GM06990 (cell line): ENCODE data around the gene PTPRO.

Experiments
- DNase-seq: peaks from one replicate; pipeline ENCODE4 v3.0.0-alpha.2; 2011; ENCODE audit not compliant: insufficient read length; ENCODE audit errors: extremely low read depth
- H3K27me3 ChIP-seq: replicated peaks from 2 replicates; pipeline ENCODE4 v1.6.0; 2011; ENCODE audit warnings: low read length; ENCODE audit not compliant: control insufficient read depth, insufficient read depth
- H3K36me3 ChIP-seq: 2 replicates; pipeline ENCODE4 v1.5.1; 2011; ENCODE audit warnings: low read length; ENCODE audit not compliant: control insufficient read depth, insufficient read depth
- H3K4me3 ChIP-seq: replicated peaks from 2 replicates; pipeline ENCODE4 v1.5.1; 2011; ENCODE audit warnings: low read depth, mild to moderate bottlenecking, control low read depth, low read length
- TF ChIP-seq, protein P1 (sequence below): IDR thresholded peaks from 2 replicates; pipeline ENCODE4 v1.5.1; 2011; ENCODE audit warnings: low read length, control low read depth, mild to moderate bottlenecking, inconsistent platforms; ENCODE audit not compliant: insufficient read depth, poor library complexity, severe bottlenecking

PTPRO gene

DNA sequence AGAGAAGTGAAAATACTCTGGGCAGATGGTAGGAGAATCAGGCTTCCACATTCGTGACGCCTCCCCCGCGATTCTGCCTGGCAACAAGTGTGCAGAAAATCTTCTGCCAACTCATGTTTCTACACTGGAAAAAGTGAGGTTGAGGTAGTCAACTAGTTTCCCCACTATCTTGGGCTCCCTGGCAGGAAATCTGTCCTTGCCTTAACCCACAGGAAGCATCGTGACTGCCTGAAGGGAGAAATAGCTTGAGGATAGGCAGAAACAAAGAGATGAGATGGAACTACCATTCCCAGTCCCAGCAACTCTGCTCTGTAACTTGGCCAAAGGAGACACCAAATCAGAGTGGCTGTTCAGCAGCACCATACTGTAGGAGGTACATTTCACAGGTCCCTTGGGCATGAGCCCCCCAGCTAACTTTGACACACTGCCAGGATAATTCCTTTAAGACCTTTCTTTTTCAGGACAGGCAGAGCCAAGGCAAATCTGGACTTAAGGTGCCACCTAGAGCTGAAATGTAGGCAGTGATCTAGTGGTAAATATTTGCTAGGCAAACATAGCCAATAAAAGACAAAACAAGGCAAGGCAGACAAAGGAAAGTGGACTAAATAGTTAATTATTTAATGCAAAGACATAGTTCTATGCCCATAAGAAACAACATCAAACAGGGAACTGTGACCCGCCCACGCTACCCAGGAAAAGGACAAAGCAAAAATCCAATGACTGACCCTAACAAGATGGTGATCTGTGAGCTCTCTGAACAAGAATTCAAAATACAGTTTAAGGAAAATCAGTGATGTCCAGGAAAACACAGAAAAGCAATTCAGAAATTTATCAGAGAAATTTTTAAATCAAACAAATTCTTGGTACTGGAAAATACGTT, 205.1 kb downstream of the PTPRO start:
- no peaks in the 10 kb centered on the region for H3K36me3 ChIP-seq
- no peaks in the 10 kb centered on the region for H3K27me3 ChIP-seq
- no peak for DNase-seq
- TF ChIP-seq, protein P1, sequence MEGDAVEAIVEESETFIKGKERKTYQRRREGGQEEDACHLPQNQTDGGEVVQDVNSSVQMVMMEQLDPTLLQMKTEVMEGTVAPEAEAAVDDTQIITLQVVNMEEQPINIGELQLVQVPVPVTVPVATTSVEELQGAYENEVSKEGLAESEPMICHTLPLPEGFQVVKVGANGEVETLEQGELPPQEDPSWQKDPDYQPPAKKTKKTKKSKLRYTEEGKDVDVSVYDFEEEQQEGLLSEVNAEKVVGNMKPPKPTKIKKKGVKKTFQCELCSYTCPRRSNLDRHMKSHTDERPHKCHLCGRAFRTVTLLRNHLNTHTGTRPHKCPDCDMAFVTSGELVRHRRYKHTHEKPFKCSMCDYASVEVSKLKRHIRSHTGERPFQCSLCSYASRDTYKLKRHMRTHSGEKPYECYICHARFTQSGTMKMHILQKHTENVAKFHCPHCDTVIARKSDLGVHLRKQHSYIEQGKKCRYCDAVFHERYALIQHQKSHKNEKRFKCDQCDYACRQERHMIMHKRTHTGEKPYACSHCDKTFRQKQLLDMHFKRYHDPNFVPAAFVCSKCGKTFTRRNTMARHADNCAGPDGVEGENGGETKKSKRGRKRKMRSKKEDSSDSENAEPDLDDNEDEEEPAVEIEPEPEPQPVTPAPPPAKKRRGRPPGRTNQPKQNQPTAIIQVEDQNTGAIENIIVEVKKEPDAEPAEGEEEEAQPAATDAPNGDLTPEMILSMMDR: no peak
- H3K4me3 ChIP-seq: no peak overlapping the region

DNA sequence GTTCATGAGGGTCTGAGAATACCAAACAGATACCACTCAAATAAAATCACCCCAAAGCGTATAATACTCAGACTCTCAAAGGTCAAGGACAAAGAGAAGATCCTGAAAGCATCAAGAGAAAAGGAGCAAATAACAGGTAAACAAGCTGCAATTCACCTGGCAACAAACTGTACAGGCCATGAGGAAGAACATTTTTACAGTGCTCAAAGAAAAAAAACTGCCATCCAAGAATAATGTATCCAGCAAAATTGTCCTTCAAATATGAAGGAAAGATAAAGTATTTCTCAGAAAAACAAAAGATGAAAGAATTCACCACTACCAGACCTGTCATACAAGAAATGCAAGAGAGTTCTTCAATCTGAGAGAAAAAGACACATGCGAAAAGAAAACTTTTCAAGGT, 206.4 kb downstream of the PTPRO start:
- TF ChIP-seq, protein P1: no peak
- DNase-seq: no peak
- no peaks in the 10 kb centered on the region for H3K27me3 ChIP-seq
- no peaks in the 10 kb centered on the region for H3K36me3 ChIP-seq
- H3K4me3 ChIP-seq: no peak overlapping the region

DNA sequence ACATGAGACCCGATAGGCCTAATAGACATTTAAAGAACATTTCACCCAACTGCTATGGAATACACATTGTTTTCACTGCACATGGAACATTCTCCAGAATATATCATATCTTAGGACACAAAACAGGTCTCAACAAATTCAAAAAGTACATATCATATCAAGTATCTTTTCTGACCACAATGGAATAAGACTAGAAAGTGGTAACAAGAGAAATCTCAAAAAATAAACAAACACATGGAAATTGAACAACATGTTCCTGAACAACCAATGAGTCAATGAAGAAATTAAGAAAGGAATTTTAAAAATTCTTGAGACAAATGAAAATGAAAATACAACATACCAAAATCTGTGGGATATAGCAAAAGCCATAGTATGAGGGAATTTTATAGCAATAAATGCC, 208.1 kb downstream of the PTPRO start:
- Histone ChIP-seq H3K4me3 (no peak overlapping the region), H3K36me3 (no peaks in the 10 kb centered on the region), H3K27me3 (no peaks in the 10 kb centered on the region)
- no peak for DNase-seq
- TF ChIP-seq, protein P1: no peak

DNA sequence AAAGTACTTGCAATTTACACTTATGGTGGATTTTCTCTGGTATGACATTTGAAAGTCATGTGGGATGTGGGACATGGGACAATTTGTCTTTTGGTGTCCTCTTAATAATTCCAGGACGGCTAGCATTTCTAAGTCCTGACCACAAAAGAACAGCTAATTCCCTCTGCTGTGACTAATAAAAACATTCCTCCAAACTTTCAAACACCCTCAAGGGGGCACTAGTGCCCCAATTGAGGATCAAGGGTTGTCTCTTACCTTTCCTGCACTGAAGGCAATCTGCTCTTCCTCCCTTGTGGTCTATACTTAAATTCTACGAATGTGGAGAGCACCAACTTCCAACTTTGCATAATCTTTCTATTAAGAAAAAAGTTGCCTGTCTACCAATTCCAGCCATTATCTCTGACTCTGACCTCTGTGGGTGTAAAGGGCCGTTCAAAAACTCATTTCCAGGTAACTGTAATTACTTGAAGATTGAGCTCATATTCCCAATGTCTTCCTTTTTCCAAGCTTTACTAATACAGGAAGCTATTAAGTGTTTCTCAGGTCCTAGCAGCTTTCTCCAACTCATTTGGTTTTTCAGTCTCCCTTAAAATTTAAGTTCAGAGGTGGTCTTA, 210.2 kb downstream of the PTPRO start:
- no peak for DNase-seq
- Histone ChIP-seq H3K4me3 (no peak overlapping the region), H3K36me3 (no peaks in the 10 kb centered on the region), H3K27me3 (no peaks in the 10 kb centered on the region; the same call in 1 of the 2 replicates)
- TF ChIP-seq, protein P1: peak; percentile 64

DNA sequence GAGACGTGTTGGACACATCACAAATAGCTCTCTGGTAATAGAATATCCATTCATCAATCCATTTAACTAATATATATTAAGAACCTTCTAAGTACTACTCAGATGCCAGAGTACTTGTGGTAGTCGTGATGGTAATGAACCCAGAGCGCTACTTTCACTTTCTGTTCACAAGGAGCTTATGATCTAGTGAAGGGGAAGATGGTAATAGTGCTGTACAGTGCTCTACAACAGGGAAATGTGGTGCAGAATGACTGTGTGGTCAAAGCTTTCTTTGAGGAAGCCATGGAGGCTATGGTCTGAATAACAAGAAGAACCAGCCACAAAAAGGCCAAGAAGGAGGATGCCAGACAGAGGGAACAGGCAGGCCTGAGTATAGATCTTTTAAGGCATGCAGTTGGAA, 212.0 kb downstream of the PTPRO start:
- Histone ChIP-seq H3K27me3 (no peaks in the 10 kb centered on the region; the same call in 1 of the 2 replicates), H3K4me3 (no peak overlapping the region), H3K36me3 (no peaks in the 10 kb centered on the region)
- DNase-seq: no peak
- TF ChIP-seq, protein P1: no peak
